HCT116 (cell line): ENCODE measurements around the gene APBA2. TPM values are rescaled to one million over a fixed set of nuclear protein-coding genes. Genes with fewer than 3 reads are reported as not detected.
A peak's percentile ranks its signal among the peaks of the same experiment; 100 is the strongest.
"Not testable (repeated sequence)": the region's sequence is repeated elsewhere in the genome, so short reads cannot be mapped to it uniquely, and the experiment has no call there.

Source experiments
- ATAC-seq: fragments of 200-7000 bp; cut with Tn5 transposase; 2 replicates; pipeline ENCODE4 v1.9.1; 2020; ENCODE audit warnings: mild to moderate bottlenecking, moderate library complexity
- BruUV-seq: library from RNA; stranded (reverse); fragments of 400-500 nt; replicated peaks from 2 replicates; lab custom pipeline; 2021; lab: Mats Ljungman, UMichigan
- CTCF ChIA-PET: fragments of 300-600 bp; sonication (Branson Sonifier 250); formaldehyde crosslinking; loops from one replicate; lab custom pipeline; 2021; ENCODE audit warnings: antibody characterized with exemption; lab: Charles Lee
- POLR2A ChIA-PET: fragments of 300-600, 350-600 bp; sonication (Branson Sonifier 250); formaldehyde crosslinking; loops from one replicate; lab custom pipeline; 2021; ENCODE audit warnings: antibody characterized with exemption; lab: Charles Lee
- RAD21 ChIA-PET, 2 experiments: fragments of 300-600 bp; sonication (Branson Sonifier 250); formaldehyde crosslinking; loops; one replicate each; lab custom pipeline; 2023; ENCODE audit warnings: low total read pairs in 2 of 2; ENCODE audit not compliant: uncharacterized antibody in 2 of 2, unreplicated experiment in 2 of 2, low non-redundant PET in 1 of 2; lab: Charles Lee
- DNase-seq: peaks from one replicate; pipeline ENCODE4 v3.0.0-alpha.2; 2010; ENCODE audit warnings: low read depth, low spot score
- H2AFZ ChIP-seq: fragments of 200-600 bp; shearing (Covaris generic), sonication (generic); 2 replicates; pipeline ENCODE4 v1.6.1; 2017; ENCODE audit warnings: low read depth, mixed run types, mixed read lengths, antibody characterized with exemption, low read length; ENCODE audit not compliant: poor library complexity, severe bottlenecking
- H3K27ac ChIP-seq: 2 replicates; pipeline ENCODE4 v1.5.1; 2012; ENCODE audit warnings: low read depth, low read length
- H3K27me3 ChIP-seq: fragments of 200-600 bp; sonication (generic); 2 replicates; pipeline ENCODE4 v1.6.1; 2016; ENCODE audit warnings: mixed run types, low read length, mixed read lengths; ENCODE audit not compliant: insufficient read depth
- H3K36me3 ChIP-seq, 2 experiments: fragments of 200-500 bp in 1 of 2; fragments of 200-600 bp in 1 of 2; sonication (Bioruptor generic) in 1 of 2; sonication (generic) in 1 of 2; 2 replicates each; pipeline versions ENCODE4 v1.5.1 to v1.6.1; 2014 to 2016; ENCODE audit warnings: low read length in 2 of 2, inconsistent platforms in 1 of 2, mixed read lengths in 1 of 2, mixed run types in 1 of 2; ENCODE audit not compliant: insufficient read depth in 2 of 2, control insufficient read depth in 1 of 2
- H3K4me1 ChIP-seq, 2 experiments: fragments of 200-600 bp in 1 of 2; sonication (generic) in 1 of 2; 2 replicates each; pipeline versions ENCODE4 v1.5.1 to v1.6.1; 2012 to 2017; ENCODE audit warnings: low read length in 2 of 2, inconsistent platforms in 1 of 2, mild to moderate bottlenecking in 1 of 2, mixed read lengths in 1 of 2, mixed run types in 1 of 2, moderate library complexity in 1 of 2; ENCODE audit not compliant: insufficient read depth in 2 of 2, control insufficient read depth in 1 of 2
- H3K4me2 ChIP-seq: fragments of 200-600 bp; sonication (generic); 2 replicates; pipeline ENCODE4 v1.6.1; 2017; ENCODE audit warnings: mixed run types, low read length, mixed read lengths
- H3K4me3 ChIP-seq, 2 experiments: fragments of 200-600 bp in 1 of 2; sonication (generic) in 1 of 2; replicated peaks in 1 of 2; 2 replicates each; pipeline ENCODE4 v1.5.1; 2011 to 2016; ENCODE audit warnings: low read length in 2 of 2, control low read depth in 1 of 2, low read depth in 1 of 2, mild to moderate bottlenecking in 1 of 2, mixed read lengths in 1 of 2, mixed run types in 1 of 2
- H3K79me2 ChIP-seq: fragments of 200-600 bp; sonication (generic); 2 replicates; pipeline ENCODE4 v1.6.1; 2017; ENCODE audit warnings: mild to moderate bottlenecking, mixed run types, low read length, moderate library complexity, mixed read lengths; ENCODE audit not compliant: insufficient read depth
- H3K9ac ChIP-seq: fragments of 200-600 bp; sonication (generic); 2 replicates; pipeline ENCODE4 v1.6.1; 2016; ENCODE audit warnings: low read length, mixed read lengths
- H3K9me2 ChIP-seq: fragments of 200-600 bp; sonication (generic), shearing (Covaris generic); 2 replicates; pipeline ENCODE4 v1.6.1; 2017; ENCODE audit warnings: mixed run types, mild to moderate bottlenecking, moderate library complexity; ENCODE audit not compliant: insufficient read depth
- H3K9me3 ChIP-seq, 2 experiments: fragments of 200-500 bp in 1 of 2; fragments of 200-600 bp in 1 of 2; sonication (Bioruptor generic) in 1 of 2; sonication (generic) in 1 of 2; 2 replicates each; pipeline ENCODE4 v1.6.1; 2014 to 2017; ENCODE audit warnings: low read length in 2 of 2, mixed read lengths in 2 of 2, inconsistent platforms in 1 of 2, low read depth in 1 of 2, mild to moderate bottlenecking in 1 of 2, mixed run types in 1 of 2, moderate library complexity in 1 of 2; ENCODE audit not compliant: control insufficient read depth in 1 of 2, insufficient read depth in 1 of 2
- H4K20me1 ChIP-seq: fragments of 200-600 bp; sonication (generic), shearing (Covaris generic); 2 replicates; pipeline ENCODE4 v1.6.1; 2017; ENCODE audit warnings: mixed run types, mild to moderate bottlenecking, moderate library complexity; ENCODE audit not compliant: insufficient read depth
- TCF7L2 ChIP-seq: IDR thresholded peaks from 2 replicates; pipeline ENCODE4 v1.7.0; 2011; ENCODE audit warnings: borderline replicate concordance, inconsistent platforms; ENCODE audit not compliant: insufficient read depth, insufficient read length; ENCODE audit errors: extremely low read depth
- intact Hi-C: fragments of 100-400 bp; cut with micrococcal nuclease; formaldehyde crosslinking; loops from 2 replicates; pipeline ENCODE4 v1.10.0; 2022
- total RNA-seq: library from RNA; stranded (reverse); gene quantifications from one replicate; pipeline ENCODE4 v1.2.1, GENCODE V29; 2021; ENCODE audit not compliant: unreplicated experiment

APBA2 gene
- total RNA-seq, 1 experiment from 2014 or later, result 0.47 TPM

GRCh38 chr15:28848521-28848920, 37.3 kb upstream of the APBA2 start, which contains the start of gene GOLGA6L7:
GOLGA6L7 (minus strand) TSS chr15:28848644; CDS start chr15:28848549, 95 bp downstream.
- H3K4me3 ChIP-seq, H3K9me2 ChIP-seq, H3K4me1 ChIP-seq, H3K9ac ChIP-seq, H3K36me3 ChIP-seq, H3K79me2 ChIP-seq, H4K20me1 ChIP-seq, H2AFZ ChIP-seq, H3K27me3 ChIP-seq, H3K4me2 ChIP-seq, POLR2A ChIA-PET, H3K9me3 ChIP-seq, intact Hi-C loops, CTCF ChIA-PET, BruUV-seq, H3K27ac ChIP-seq, RAD21 ChIA-PET: not testable (repeated sequence)
- DNase-seq, result peak; percentile 4
- peak; percentile 59 for TF ChIP-seq TCF7L2
- peak; percentile 53 for ATAC-seq

DNA sequence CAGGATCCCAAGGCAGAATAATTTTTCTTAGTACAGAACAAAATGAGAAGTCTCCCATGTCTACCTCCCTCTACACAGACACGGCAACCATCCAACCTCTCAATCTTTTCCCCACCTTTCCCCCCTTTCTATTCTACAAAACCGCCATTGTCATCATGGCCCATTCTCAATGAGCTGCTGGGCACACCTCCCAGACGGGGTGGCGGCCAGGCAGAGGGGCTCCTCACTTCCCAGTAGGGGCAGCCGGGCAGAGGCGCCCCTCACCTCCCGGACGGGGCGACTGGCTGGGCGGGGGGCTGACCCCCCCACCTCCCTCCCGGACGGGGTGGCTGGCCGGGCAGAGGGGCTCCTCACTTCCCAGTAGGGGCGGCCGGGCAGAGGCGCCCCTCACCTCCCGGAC, 36.5 kb upstream of the APBA2 start:
- not testable (repeated sequence) for ATAC-seq

DNA sequence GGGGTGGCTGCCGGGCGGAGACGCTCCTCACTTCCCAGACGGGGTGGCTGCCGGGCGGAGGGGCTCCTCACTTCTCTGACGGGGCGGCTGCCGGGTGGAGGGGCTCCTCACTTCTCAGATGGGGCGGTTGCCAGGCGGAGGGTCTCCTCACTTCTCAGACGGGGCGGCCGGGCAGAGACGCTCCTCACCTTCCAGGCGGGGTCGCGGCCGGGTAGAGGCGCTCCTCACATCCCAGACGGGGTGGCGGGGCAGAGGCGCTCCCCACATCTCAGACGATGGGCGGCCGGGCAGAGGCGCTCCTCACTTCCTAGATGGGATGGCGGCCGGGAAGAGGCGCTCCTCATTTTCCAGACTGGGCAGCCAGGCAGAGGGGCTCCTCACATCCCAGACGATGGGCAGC, 36.0 kb upstream of the APBA2 start:
- H2AFZ ChIP-seq, BruUV-seq, DNase-seq, POLR2A ChIA-PET, H3K27me3 ChIP-seq, RAD21 ChIA-PET, H3K27ac ChIP-seq, ATAC-seq, H3K36me3 ChIP-seq, H3K79me2 ChIP-seq, H4K20me1 ChIP-seq, H3K4me2 ChIP-seq, CTCF ChIA-PET, H3K9ac ChIP-seq, H3K4me3 ChIP-seq, H3K4me1 ChIP-seq, H3K9me2 ChIP-seq, H3K9me3 ChIP-seq, intact Hi-C loops: not testable (repeated sequence)

More for the DNA sequence above, 36.5 kb upstream of the APBA2 start:
- H3K9ac ChIP-seq, CTCF ChIA-PET, H3K4me1 ChIP-seq, H2AFZ ChIP-seq, RAD21 ChIA-PET, H3K4me2 ChIP-seq, H3K4me3 ChIP-seq, H3K9me2 ChIP-seq, H3K36me3 ChIP-seq, BruUV-seq, H3K27me3 ChIP-seq, DNase-seq, POLR2A ChIA-PET, H3K79me2 ChIP-seq, intact Hi-C loops, H3K27ac ChIP-seq, H4K20me1 ChIP-seq, H3K9me3 ChIP-seq: not testable (repeated sequence)

DNA sequence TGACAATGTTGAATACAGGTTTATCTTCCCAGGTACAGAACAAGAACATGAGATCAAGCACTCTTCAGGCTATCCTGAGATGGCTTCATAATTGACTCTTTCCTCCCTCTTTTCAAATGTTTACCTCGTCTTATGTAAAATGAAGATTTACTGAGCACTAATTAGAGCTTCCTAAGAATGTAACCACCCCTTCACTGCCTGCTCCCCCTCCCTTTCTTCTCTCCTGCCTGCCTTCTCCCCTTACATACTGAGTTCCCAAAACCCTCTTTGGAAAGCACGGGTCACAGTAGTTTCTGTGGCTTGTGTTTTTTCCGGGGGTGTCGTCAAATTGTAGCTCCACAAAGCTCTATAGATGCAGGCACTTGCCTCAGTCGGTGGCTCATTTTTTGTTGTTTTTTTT, 32.1 kb upstream of the APBA2 start:
- H3K27ac ChIP-seq, H3K9ac ChIP-seq, POLR2A ChIA-PET, H2AFZ ChIP-seq, H4K20me1 ChIP-seq, H3K4me1 ChIP-seq, H3K4me3 ChIP-seq, H3K9me2 ChIP-seq, intact Hi-C loops, CTCF ChIA-PET, H3K79me2 ChIP-seq, H3K9me3 ChIP-seq, BruUV-seq, DNase-seq, H3K27me3 ChIP-seq, RAD21 ChIA-PET, H3K4me2 ChIP-seq, H3K36me3 ChIP-seq, ATAC-seq: not testable (repeated sequence)
